Activated CD8-positive, alpha-beta memory T cell treated with anti-CD3 and anti-CD28 coated beads, Interleukin-2, amount 50 U/mL, for 24 hours (primary cell): ENCODE data around the gene ARHGAP18.
"Not testable (repeated sequence)": the region's sequence is repeated elsewhere in the genome, so short reads cannot be mapped to it uniquely, and the experiment has no call there.

Experiments used
- DNase-seq: peaks from one replicate; pipeline ENCODE4 v3.0.0-alpha.2; 2020; ENCODE audit errors: extremely low read depth

The ARHGAP18 gene

DNA sequence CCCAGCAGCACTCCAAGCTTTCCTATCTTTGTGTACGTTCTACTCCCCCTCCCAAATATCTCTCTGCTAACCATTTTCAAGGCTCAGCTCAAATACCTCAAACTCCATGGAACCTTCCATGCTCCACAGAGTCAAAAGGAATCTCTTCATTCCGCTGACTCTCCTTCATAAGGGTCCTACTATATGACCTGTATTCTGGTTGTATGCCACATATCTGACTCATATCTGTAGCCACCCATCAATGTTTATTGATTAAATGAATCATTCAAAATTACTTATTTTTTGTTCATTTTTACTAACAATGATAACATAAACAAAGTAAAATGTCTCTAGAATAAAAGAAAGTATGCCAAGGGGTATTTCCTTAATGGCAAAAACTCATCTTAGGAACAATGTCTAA, 123.2 kb downstream of the ARHGAP18 start:
- DNase-seq: no peak

DNA sequence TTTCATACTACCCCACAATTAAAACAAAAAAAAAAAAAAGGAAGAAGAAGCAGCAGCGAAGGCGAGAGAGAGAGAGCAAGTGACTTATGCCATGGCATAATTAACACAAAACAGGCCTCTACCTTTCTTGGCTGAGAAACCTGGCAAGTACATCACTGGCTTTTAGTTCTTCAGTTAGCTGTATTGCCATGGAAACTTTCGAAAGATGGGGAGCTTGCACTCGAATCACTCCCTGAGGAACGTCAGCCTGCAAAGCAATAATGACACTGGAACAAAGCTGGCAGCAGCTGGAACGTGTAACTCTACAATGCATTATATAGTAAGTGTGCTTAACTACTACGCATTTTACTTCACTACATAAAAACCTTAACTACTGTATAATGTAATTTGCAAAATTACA, 126.1 kb downstream of the ARHGAP18 start:
- no peak for DNase-seq

GRCh38 chr6:129578315-129578714, 131.7 kb downstream of the ARHGAP18 start:
- DNase-seq: no peak

DNA sequence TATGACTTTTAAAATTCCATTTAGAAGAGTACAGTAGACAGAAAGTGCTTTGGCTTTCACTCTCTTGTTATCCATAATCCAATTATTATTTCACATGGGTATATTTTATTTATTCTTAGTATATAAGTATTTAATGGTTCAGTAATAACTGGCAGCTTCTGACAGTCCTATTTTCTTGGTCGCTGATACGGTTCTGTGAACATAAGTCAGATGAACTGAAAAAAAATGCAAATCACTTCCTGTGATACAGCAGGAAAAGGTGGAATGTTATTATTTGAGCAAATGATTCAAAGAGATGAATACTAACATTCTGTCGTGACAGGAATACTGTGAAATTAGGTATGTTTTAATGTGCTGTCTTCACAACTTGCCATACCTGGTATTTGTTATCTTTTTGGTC, 132.3 kb downstream of the ARHGAP18 start:
- DNase-seq: no peak

GRCh38 chr6:129576456-129576855, 133.5 kb downstream of the ARHGAP18 start:
- no peak for DNase-seq

- DNase-seq: no peak
These were observed 134.4 kb downstream of the ARHGAP18 start for GRCh38 chr6:129575378-129576118.

DNA sequence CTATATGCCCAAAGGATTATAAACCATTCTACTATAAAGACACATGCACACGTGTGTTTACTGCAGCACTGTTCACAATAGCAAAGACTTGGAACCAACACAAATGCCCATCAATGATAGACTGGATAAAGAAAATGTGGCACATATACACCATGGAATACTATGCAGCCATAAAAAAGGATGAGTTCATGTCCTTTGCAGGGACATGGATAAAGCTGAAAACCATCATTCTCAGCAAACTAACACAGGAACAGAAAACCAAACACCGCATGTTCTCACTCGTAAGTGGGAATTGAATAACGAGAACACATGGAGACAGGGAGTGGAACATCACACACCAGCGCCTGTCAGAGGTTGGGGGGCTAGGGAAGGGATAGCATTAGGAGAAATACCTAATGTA, 135.4 kb downstream of the ARHGAP18 start:
- DNase-seq: not testable (repeated sequence)

DNA sequence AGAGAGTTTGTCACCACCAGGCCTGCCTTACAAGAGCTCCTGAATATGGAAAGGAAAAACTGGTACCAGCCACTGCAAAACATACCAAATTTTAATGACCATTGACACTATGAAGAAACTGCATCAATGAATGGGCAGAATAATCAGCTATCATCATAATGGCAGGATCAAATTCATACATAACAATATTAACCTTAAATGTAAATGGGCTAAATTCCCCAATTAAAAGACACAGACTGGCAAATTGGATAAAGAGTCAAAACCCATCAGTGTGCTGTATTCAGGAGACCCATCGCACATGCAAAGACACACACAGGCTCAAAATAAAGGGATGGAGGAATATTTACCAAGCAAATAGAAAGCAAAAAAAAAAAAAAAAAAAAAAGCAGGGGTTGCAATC, 139.0 kb downstream of the ARHGAP18 start:
- not testable (repeated sequence) for DNase-seq

DNA sequence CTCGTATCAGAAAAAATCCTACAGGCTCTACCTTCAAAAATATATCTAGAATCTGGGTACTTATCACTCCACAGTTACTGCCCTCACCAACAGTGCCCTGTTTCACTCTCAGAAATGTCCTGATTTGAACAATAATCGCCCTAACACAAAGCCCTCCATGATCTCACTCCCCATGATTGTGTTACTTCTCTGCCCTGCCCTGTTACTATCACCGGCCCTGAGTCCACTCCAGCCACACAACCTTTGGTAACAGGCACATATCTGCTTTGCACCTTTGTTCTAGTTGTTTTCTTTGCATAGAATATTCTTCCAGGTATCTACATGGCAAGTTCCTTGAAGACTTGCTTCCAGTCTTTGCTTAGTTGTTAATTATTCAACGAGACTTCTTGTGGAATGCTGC, 142.0 kb downstream of the ARHGAP18 start:
- DNase-seq: no peak

- no peak for DNase-seq
These were observed 142.6 kb downstream of the ARHGAP18 start for GRCh38 chr6:129567374-129567773.

DNA sequence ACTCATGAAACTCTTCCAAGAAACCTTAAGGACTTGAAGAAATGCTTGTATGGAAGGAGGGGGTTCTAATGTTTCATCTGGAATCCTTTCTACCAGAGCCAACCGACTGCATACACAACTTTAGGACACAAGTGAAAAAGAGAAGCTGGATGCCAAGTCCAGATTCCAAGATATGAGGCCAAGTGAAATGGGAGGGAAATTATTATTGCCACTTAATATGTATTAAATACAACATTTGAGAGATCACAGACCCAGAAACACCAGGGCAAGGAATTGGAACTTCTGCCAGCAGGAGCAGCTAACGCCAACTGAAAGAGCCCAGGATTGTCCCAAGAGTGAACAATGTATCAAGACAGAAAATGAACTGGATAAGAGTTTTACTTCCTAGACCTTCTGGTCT, 144.2 kb downstream of the ARHGAP18 start:
- DNase-seq: no peak

- DNase-seq: no peak
These were observed 144.6 kb downstream of the ARHGAP18 start for GRCh38 chr6:129565366-129565765.

DNA sequence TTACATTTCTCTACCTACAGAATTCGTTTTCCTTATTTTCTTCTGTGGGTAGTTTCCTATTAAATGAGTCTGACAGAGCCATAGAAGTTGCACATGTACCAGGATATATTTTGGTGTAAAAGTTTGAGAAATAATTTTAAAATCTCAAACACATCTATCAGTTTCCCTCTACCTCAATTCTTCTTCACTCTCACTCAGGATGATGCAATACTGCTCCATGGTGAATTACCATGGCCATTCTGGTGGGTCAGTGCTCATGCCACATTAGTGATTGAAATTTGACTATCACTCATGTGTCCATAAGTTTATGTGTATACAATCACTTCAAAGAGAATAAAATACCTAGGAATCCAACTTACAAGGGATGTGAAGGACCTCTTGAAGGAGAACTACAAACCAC, 151.7 kb downstream of the ARHGAP18 start:
- no peak for DNase-seq

- DNase-seq: no peak
These were observed 154.7 kb downstream of the ARHGAP18 start for GRCh38 chr6:129555206-129555832.

GRCh38 chr6:129552413-129552812, 157.6 kb downstream of the ARHGAP18 start:
- DNase-seq: no peak

- no peak for DNase-seq
These were observed 158.5 kb downstream of the ARHGAP18 start for GRCh38 chr6:129551486-129551885.

- DNase-seq: no peak
These were observed 163.3 kb downstream of the ARHGAP18 start for GRCh38 chr6:129546702-129547101.

- no peak for DNase-seq
These were observed 164.9 kb downstream of the ARHGAP18 start for GRCh38 chr6:129544892-129545612.

DNA sequence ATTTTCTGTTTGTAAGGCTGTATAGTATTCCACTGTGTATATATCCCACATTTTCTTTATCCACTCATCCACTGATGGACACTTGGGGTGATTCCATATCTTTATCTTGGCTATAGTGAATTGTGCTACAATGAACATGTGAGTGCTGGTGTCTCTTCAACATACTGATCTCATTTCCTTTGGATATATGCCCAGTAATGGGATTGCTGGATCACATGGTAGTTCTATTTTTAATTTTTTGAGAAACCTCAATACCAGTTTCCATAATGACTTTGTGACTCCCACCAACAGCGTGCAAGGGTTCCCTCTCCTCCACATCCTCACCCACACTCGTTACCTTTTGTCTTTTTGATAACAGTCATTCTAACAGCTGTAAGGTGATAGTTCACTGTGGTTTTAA, 166.0 kb downstream of the ARHGAP18 start:
- DNase-seq: no peak

GRCh38 chr6:129542705-129543104, 167.3 kb downstream of the ARHGAP18 start:
- no peak for DNase-seq

DNA sequence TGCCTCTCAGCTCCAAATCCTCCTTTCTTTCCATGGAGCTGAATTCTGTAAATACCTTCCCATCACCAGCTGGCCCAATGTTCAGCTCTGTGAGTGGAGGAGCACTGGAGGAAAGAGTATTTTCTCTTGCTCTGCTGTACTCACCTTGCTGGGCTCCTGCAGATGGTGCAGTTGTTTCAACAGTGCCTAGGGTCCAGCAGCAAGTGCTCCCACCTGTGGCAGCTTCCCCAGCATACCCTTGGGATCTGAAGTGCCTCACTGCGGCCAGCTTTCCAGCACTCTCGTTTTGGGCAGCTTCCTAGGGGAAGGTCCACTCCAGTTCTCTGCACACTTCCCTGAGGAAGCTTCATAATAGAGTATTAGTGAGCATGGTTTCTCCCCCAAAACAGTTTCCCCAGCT, 170.9 kb downstream of the ARHGAP18 start:
- DNase-seq: no peak

- DNase-seq: no peak
These were observed 173.7 kb downstream of the ARHGAP18 start for GRCh38 chr6:129536271-129536670.

- no peak for DNase-seq
These were observed 175.1 kb downstream of the ARHGAP18 start for GRCh38 chr6:129534926-129535325.
